Measurements from ENCODE around the gene MRPL14. TPM values are rescaled to one million over a fixed set of nuclear protein-coding genes. Genes with fewer than 3 reads are reported as not detected.

MRPL14 gene
- total RNA-seq, 3 donors from 2014 or later: 24.6 to 55.7 (median 30.4) TPM

GRCh38 chr6:44143731-44144130 is 16.5 kb upstream of the MRPL14 start:
- DNase-seq (ENCODE audit: low spot score in 2 of 2): no peak
- Histone ChIP-seq H3K27ac (no peak overlapping the region), H3K4me3 (no peak overlapping the region), H3K27me3 (no peaks in the 10 kb centered on the region), H3K9me3 (no peaks in the 10 kb centered on the region), H3K4me1 (no peaks in the 10 kb centered on the region), H3K36me3 (no peaks in the 10 kb centered on the region)
- no peak for TF ChIP-seq POLR2A (IDR thresholded peaks at IDR 0.05)
- TF ChIP-seq POLR2AphosphoS5 (IDR thresholded peaks at IDR 0.05): no peak
- TF ChIP-seq CTCF (IDR thresholded peaks at IDR 0.05): no peak
- intact Hi-C loops (cut with DNase I; ENCODE audit: low total_unique reads): no loop called here

GRCh38 chr6:44142835-44143234 is 15.6 kb upstream of the MRPL14 start:
- H3K27ac ChIP-seq: no peak overlapping the region
- no peaks in the 10 kb centered on the region for H3K36me3 ChIP-seq
- H3K27me3 ChIP-seq: no peaks in the 10 kb centered on the region
- no peaks in the 10 kb centered on the region for H3K4me1 ChIP-seq
- no peak overlapping the region for H3K4me3 ChIP-seq
- DNase-seq (ENCODE audit: low spot score in 2 of 2): no peak
- intact Hi-C loops (cut with DNase I; ENCODE audit: low total_unique reads): no loop called here
- no peaks in the 10 kb centered on the region for H3K9me3 ChIP-seq
- TF ChIP-seq CTCF (IDR thresholded peaks at IDR 0.05): no peak
- no peak for TF ChIP-seq POLR2A (IDR thresholded peaks at IDR 0.05)
- no peak for TF ChIP-seq POLR2AphosphoS5 (IDR thresholded peaks at IDR 0.05)

GRCh38 chr6:44139351-44139743 is 12.1 kb upstream of the MRPL14 start:
- Histone ChIP-seq H3K9me3 (no peaks in the 10 kb centered on the region), H3K4me3 (no peak overlapping the region), H3K4me1 (no peaks in the 10 kb centered on the region), H3K27ac (no peak overlapping the region), H3K36me3 (no peaks in the 10 kb centered on the region), H3K27me3 (no peaks in the 10 kb centered on the region)
- no peak for DNase-seq (ENCODE audit: low spot score in 2 of 2)
- no peak for TF ChIP-seq POLR2AphosphoS5 (IDR thresholded peaks at IDR 0.05)
- TF ChIP-seq CTCF (IDR thresholded peaks at IDR 0.05): no peak
- no peak for TF ChIP-seq POLR2A (IDR thresholded peaks at IDR 0.05)
- intact Hi-C loops (cut with DNase I; ENCODE audit: low total_unique reads): no loop called here

- H3K9me3 ChIP-seq: no peaks in the 10 kb centered on the region
- intact Hi-C loops (cut with DNase I; ENCODE audit: low total_unique reads): no loop called here
- no peaks in the 10 kb centered on the region for H3K27me3 ChIP-seq
- no peak for TF ChIP-seq CTCF (IDR thresholded peaks at IDR 0.05)
- no peak for TF ChIP-seq POLR2A (IDR thresholded peaks at IDR 0.05)
- no peak for TF ChIP-seq POLR2AphosphoS5 (IDR thresholded peaks at IDR 0.05)
- H3K27ac ChIP-seq: no peak overlapping the region
- no peak overlapping the region for H3K4me3 ChIP-seq
- H3K4me1 ChIP-seq: no peaks in the 10 kb centered on the region
- H3K36me3 ChIP-seq: no peaks in the 10 kb centered on the region
- no peak for DNase-seq (ENCODE audit: low spot score in 2 of 2)
Measured at GRCh38 chr6:44138717-44139350, 11.6 kb upstream of the MRPL14 start.

- no peak for DNase-seq (ENCODE audit: low spot score in 2 of 2)
- H3K4me3 ChIP-seq: no peak overlapping the region
- no peaks in the 10 kb centered on the region for H3K9me3 ChIP-seq
- H3K27me3 ChIP-seq: no peaks in the 10 kb centered on the region
- TF ChIP-seq CTCF (IDR thresholded peaks at IDR 0.05): no peak
- TF ChIP-seq POLR2AphosphoS5 (IDR thresholded peaks at IDR 0.05): no peak
- TF ChIP-seq POLR2A (IDR thresholded peaks at IDR 0.05): no peak
- no peaks in the 10 kb centered on the region for H3K4me1 ChIP-seq
- H3K36me3 ChIP-seq: no peaks in the 10 kb centered on the region
- intact Hi-C loops (cut with DNase I; ENCODE audit: low total_unique reads): no loop called here
- H3K27ac ChIP-seq: no peak overlapping the region
Measured at GRCh38 chr6:44135875-44136274, 8.6 kb upstream of the MRPL14 start.
